WTC11 (cell line): ENCODE measurements around the gene ATG5.

Experiments used
- CBFB ChIP-seq: sonication (generic); formaldehyde crosslinking; IDR thresholded peaks from 2 replicates; pipeline ENCODE4 v1.8.1; 2022; ENCODE audit warnings: mild to moderate bottlenecking, low read depth, missing genetic modification reagents
- CTCF ChIP-seq: fragments of 200-600 bp; IDR thresholded peaks from 2 replicates; pipeline ENCODE4 v1.8.0; 2022; ENCODE audit warnings: antibody characterized with exemption
- EMX1 ChIP-seq: fragments of 250-450 bp; sonication (Bioruptor Pico); IDR thresholded peaks from 2 replicates; pipeline ENCODE4 v1.8.0; 2021; ENCODE audit warnings: mild to moderate bottlenecking
- NFYB ChIP-seq: sonication (generic); formaldehyde crosslinking; conservative IDR thresholded peaks from 2 replicates; pipeline ENCODE4 v1.8.0; 2022; ENCODE audit warnings: low read depth, missing genetic modification reagents
- NR2C2 ChIP-seq: sonication (generic); formaldehyde crosslinking; IDR thresholded peaks from 2 replicates; pipeline ENCODE4 v1.8.0; 2022; ENCODE audit warnings: mild to moderate bottlenecking, missing genetic modification reagents
- USF2 ChIP-seq: sonication (generic); formaldehyde crosslinking; IDR thresholded peaks from 2 replicates; pipeline ENCODE4 v1.8.1; 2023; ENCODE audit warnings: mild to moderate bottlenecking, missing genetic modification reagents, moderate library complexity
- ZSCAN18 ChIP-seq: fragments of 250-450 bp; sonication (Bioruptor Pico); IDR thresholded peaks from 2 replicates; pipeline ENCODE4 v2.1.2; 2022; ENCODE audit warnings: mild to moderate bottlenecking, moderate library complexity

DNA sequence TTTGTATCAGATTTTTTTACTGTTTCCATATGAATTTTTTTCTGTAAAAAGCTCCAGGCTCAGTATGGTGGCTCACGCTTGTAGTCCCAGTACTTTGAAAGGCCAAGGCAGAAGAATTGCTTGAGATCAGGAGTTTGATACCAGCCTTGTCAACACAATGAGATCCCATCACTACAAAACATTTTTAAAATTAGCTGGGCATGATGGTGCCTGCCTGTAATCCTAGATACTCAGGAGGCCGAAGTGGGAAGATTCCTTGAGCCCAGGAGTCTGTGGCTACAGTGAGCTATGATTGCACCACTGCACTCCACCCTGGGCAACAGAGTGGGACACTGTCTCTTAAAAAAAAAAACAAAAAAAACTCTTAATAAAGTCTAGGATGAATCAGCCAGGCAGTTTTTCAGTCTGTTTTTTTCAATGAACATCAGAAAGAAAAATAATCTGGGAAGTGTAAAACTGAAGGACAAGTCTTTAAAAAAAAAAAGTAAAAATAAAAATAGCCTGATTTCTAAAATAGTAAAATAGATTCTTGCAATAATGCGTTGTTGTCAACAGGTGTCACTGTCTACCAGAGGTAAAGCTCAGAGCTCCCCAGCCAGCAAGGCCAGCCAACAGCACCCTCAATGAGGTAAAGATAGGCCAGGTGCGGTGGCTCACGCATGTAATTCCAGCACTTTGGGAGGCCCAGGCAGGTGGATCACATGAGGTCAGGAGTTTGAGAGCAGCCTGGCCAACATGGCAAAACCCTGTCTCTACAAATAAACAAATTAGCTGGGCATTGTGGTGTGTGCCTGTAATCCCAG is 9.3 kb upstream of the ATG5 start:
- TF ChIP-seq CBFB (CRISPR knock-in tag), result no peak
- peak; percentile 54 for TF ChIP-seq CTCF
- no peak for TF ChIP-seq NFYB (CRISPR knock-in tag)
- TF ChIP-seq NR2C2 (CRISPR knock-in tag), result no peak
- no peak for TF ChIP-seq ZSCAN18 (CRISPR knock-in tag)
- TF ChIP-seq EMX1 (CRISPR knock-in tag), result no peak
- no peak for TF ChIP-seq USF2 (CRISPR knock-in tag)
